Measurements from ENCODE around the gene SAMD14.

- no peak for TF ChIP-seq POLR2A (IDR thresholded peaks at IDR 0.05; ENCODE audit: low read length)
- TF ChIP-seq GATA1 (IDR thresholded peaks at IDR 0.05; ENCODE audit: low read depth, low read length) = no peak
These were observed 12.5 kb downstream of the SAMD14 start for GRCh38 chr17:50117202-50118051.
